ENCODE data around the gene NRCAM.

Gene NRCAM

GRCh38 chr7:108308903-108309302, 147.3 kb downstream of the NRCAM start:
- Histone ChIP-seq H3K4me1 (ENCODE audit: control insufficient read depth, insufficient read depth, low read length, unreplicated experiment) (peaks cover 55% of the 10 kb centered on the region), H3K27ac (ENCODE audit: low read depth, low read length) (peak overlapping the region; percentile 99), H2AFZ (ENCODE audit: low read length, unreplicated experiment) (peak overlapping the region; percentile 28), H3K27me3 (ENCODE audit: insufficient read depth, low read length) (no peaks in the 10 kb centered on the region), H3K36me3 (ENCODE audit: insufficient read depth, low read length) (no peaks in the 10 kb centered on the region), H3K4me3 (ENCODE audit: low read depth, low read length) (peak overlapping the region; percentile 38), H3K79me2 (ENCODE audit: control insufficient read depth, insufficient read depth, low read length, unreplicated experiment) (no peaks in the 10 kb centered on the region)

- peak overlapping the region; percentile 38; the same call in 1 of the 2 replicates for H3K4me3 ChIP-seq (ENCODE audit: low read depth, low read length)
- no peaks in the 10 kb centered on the region for H3K27me3 ChIP-seq (ENCODE audit: insufficient read depth, low read length)
- no peaks in the 10 kb centered on the region for H3K79me2 ChIP-seq (ENCODE audit: control insufficient read depth, insufficient read depth, low read length, unreplicated experiment)
- peaks cover 55% of the 10 kb centered on the region for H3K4me1 ChIP-seq (ENCODE audit: control insufficient read depth, insufficient read depth, low read length, unreplicated experiment)
- no peaks in the 10 kb centered on the region for H3K36me3 ChIP-seq (ENCODE audit: insufficient read depth, low read length)
- H3K27ac ChIP-seq (ENCODE audit: low read depth, low read length): peak overlapping the region; percentile 99
- peak overlapping the region; percentile 28 for H2AFZ ChIP-seq (ENCODE audit: low read length, unreplicated experiment)
These were observed 148.0 kb downstream of the NRCAM start for GRCh38 chr7:108308276-108308675.

- peaks cover 55% of the 10 kb centered on the region for H3K4me1 ChIP-seq (ENCODE audit: control insufficient read depth, insufficient read depth, low read length, unreplicated experiment)
These were observed 148.6 kb downstream of the NRCAM start for GRCh38 chr7:108307595-108307994.

GRCh38 chr7:108307194-108307593, 149.0 kb downstream of the NRCAM start:
- H3K27ac ChIP-seq (ENCODE audit: low read depth, low read length): peak overlapping the region; percentile 99
- H2AFZ ChIP-seq (ENCODE audit: low read length, unreplicated experiment): no peak overlapping the region
- H3K27me3 ChIP-seq (ENCODE audit: insufficient read depth, low read length): no peaks in the 10 kb centered on the region
- no peaks in the 10 kb centered on the region for H3K79me2 ChIP-seq (ENCODE audit: control insufficient read depth, insufficient read depth, low read length, unreplicated experiment)
- no peak overlapping the region for H3K4me3 ChIP-seq (ENCODE audit: low read depth, low read length)
- peaks cover 57% of the 10 kb centered on the region for H3K4me1 ChIP-seq (ENCODE audit: control insufficient read depth, insufficient read depth, low read length, unreplicated experiment)
- no peaks in the 10 kb centered on the region for H3K36me3 ChIP-seq (ENCODE audit: insufficient read depth, low read length)

More at GRCh38 chr7:108307595-108307994, 148.6 kb downstream of the NRCAM start:
- Histone ChIP-seq H3K27me3 (ENCODE audit: insufficient read depth, low read length) (no peaks in the 10 kb centered on the region), H3K79me2 (ENCODE audit: control insufficient read depth, insufficient read depth, low read length, unreplicated experiment) (no peaks in the 10 kb centered on the region), H2AFZ (ENCODE audit: low read length, unreplicated experiment) (peak overlapping the region; percentile 28), H3K4me3 (ENCODE audit: low read depth, low read length) (no peak overlapping the region; the same call in 1 of the 2 replicates), H3K36me3 (ENCODE audit: insufficient read depth, low read length) (no peaks in the 10 kb centered on the region), H3K27ac (ENCODE audit: low read depth, low read length) (peak overlapping the region; percentile 99)

GRCh38 chr7:108303332-108303731, 152.9 kb downstream of the NRCAM start:
- Histone ChIP-seq H3K36me3 (ENCODE audit: insufficient read depth, low read length) (no peaks in the 10 kb centered on the region), H3K79me2 (ENCODE audit: control insufficient read depth, insufficient read depth, low read length, unreplicated experiment) (no peaks in the 10 kb centered on the region), H3K4me1 (ENCODE audit: control insufficient read depth, insufficient read depth, low read length, unreplicated experiment) (peaks cover 41% of the 10 kb centered on the region), H3K27me3 (ENCODE audit: insufficient read depth, low read length) (no peaks in the 10 kb centered on the region), H3K27ac (ENCODE audit: low read depth, low read length) (no peak overlapping the region), H2AFZ (ENCODE audit: low read length, unreplicated experiment) (no peak overlapping the region), H3K4me3 (ENCODE audit: low read depth, low read length) (no peak overlapping the region)

GRCh38 chr7:108301387-108301786, 154.8 kb downstream of the NRCAM start:
- Histone ChIP-seq H3K36me3 (ENCODE audit: insufficient read depth, low read length) (no peaks in the 10 kb centered on the region), H3K4me1 (ENCODE audit: control insufficient read depth, insufficient read depth, low read length, unreplicated experiment) (peaks cover 25% of the 10 kb centered on the region), H3K27ac (ENCODE audit: low read depth, low read length) (peak overlapping the region; percentile 70), H3K27me3 (ENCODE audit: insufficient read depth, low read length) (no peaks in the 10 kb centered on the region), H2AFZ (ENCODE audit: low read length, unreplicated experiment) (no peak overlapping the region), H3K79me2 (ENCODE audit: control insufficient read depth, insufficient read depth, low read length, unreplicated experiment) (no peaks in the 10 kb centered on the region), H3K4me3 (ENCODE audit: low read depth, low read length) (no peak overlapping the region)

- H3K4me3 ChIP-seq (ENCODE audit: low read depth, low read length): no peak overlapping the region
- H3K79me2 ChIP-seq (ENCODE audit: control insufficient read depth, insufficient read depth, low read length, unreplicated experiment): no peaks in the 10 kb centered on the region
- H3K27ac ChIP-seq (ENCODE audit: low read depth, low read length): peak overlapping the region; percentile 40
- H3K36me3 ChIP-seq (ENCODE audit: insufficient read depth, low read length): no peaks in the 10 kb centered on the region
- H3K27me3 ChIP-seq (ENCODE audit: insufficient read depth, low read length): no peaks in the 10 kb centered on the region
- peaks cover 31% of the 10 kb centered on the region for H3K4me1 ChIP-seq (ENCODE audit: control insufficient read depth, insufficient read depth, low read length, unreplicated experiment)
- no peak overlapping the region for H2AFZ ChIP-seq (ENCODE audit: low read length, unreplicated experiment)
These were observed 156.8 kb downstream of the NRCAM start for GRCh38 chr7:108299251-108299973.

- H3K36me3 ChIP-seq (ENCODE audit: insufficient read depth, low read length): no peaks in the 10 kb centered on the region
- no peaks in the 10 kb centered on the region for H3K79me2 ChIP-seq (ENCODE audit: control insufficient read depth, insufficient read depth, low read length, unreplicated experiment)
- H3K27me3 ChIP-seq (ENCODE audit: insufficient read depth, low read length): no peaks in the 10 kb centered on the region
- no peak overlapping the region for H3K4me3 ChIP-seq (ENCODE audit: low read depth, low read length)
- no peak overlapping the region for H2AFZ ChIP-seq (ENCODE audit: low read length, unreplicated experiment)
- peaks cover 50% of the 10 kb centered on the region for H3K4me1 ChIP-seq (ENCODE audit: control insufficient read depth, insufficient read depth, low read length, unreplicated experiment)
- H3K27ac ChIP-seq (ENCODE audit: low read depth, low read length): no peak overlapping the region
These were observed 159.3 kb downstream of the NRCAM start for GRCh38 chr7:108296911-108297310.

- Histone ChIP-seq H3K4me1 (ENCODE audit: control insufficient read depth, insufficient read depth, low read length, unreplicated experiment) (peaks cover 44% of the 10 kb centered on the region), H3K27me3 (ENCODE audit: insufficient read depth, low read length) (no peaks in the 10 kb centered on the region), H3K4me3 (ENCODE audit: low read depth, low read length) (no peak overlapping the region), H2AFZ (ENCODE audit: low read length, unreplicated experiment) (peak overlapping the region; percentile 14), H3K36me3 (ENCODE audit: insufficient read depth, low read length) (no peaks in the 10 kb centered on the region), H3K27ac (ENCODE audit: low read depth, low read length) (peak overlapping the region; percentile 73), H3K79me2 (ENCODE audit: control insufficient read depth, insufficient read depth, low read length, unreplicated experiment) (no peaks in the 10 kb centered on the region)
These were observed 161.6 kb downstream of the NRCAM start for GRCh38 chr7:108294595-108294994.

- Histone ChIP-seq H3K36me3 (ENCODE audit: insufficient read depth, low read length) (no peaks in the 10 kb centered on the region), H3K4me3 (ENCODE audit: low read depth, low read length) (no peak overlapping the region), H3K4me1 (ENCODE audit: control insufficient read depth, insufficient read depth, low read length, unreplicated experiment) (peaks cover 37% of the 10 kb centered on the region), H3K27me3 (ENCODE audit: insufficient read depth, low read length) (no peaks in the 10 kb centered on the region), H2AFZ (ENCODE audit: low read length, unreplicated experiment) (no peak overlapping the region), H3K27ac (ENCODE audit: low read depth, low read length) (peak overlapping the region; percentile 73), H3K79me2 (ENCODE audit: control insufficient read depth, insufficient read depth, low read length, unreplicated experiment) (no peaks in the 10 kb centered on the region)
These were observed 163.1 kb downstream of the NRCAM start for GRCh38 chr7:108293149-108293612.

- no peak overlapping the region for H3K4me3 ChIP-seq (ENCODE audit: low read depth, low read length)
- H3K4me1 ChIP-seq (ENCODE audit: control insufficient read depth, insufficient read depth, low read length, unreplicated experiment): peaks cover 37% of the 10 kb centered on the region
- peak overlapping the region; percentile 73 for H3K27ac ChIP-seq (ENCODE audit: low read depth, low read length)
- H3K79me2 ChIP-seq (ENCODE audit: control insufficient read depth, insufficient read depth, low read length, unreplicated experiment): no peaks in the 10 kb centered on the region
- no peaks in the 10 kb centered on the region for H3K36me3 ChIP-seq (ENCODE audit: insufficient read depth, low read length)
- H3K27me3 ChIP-seq (ENCODE audit: insufficient read depth, low read length): no peaks in the 10 kb centered on the region
- H2AFZ ChIP-seq (ENCODE audit: low read length, unreplicated experiment): peak overlapping the region; percentile 29
These were observed 163.7 kb downstream of the NRCAM start for GRCh38 chr7:108292541-108292940.
